MM.1S (cell line): Measurements from ENCODE around the gene MYH11.
"Not testable (repeated sequence)": the region's sequence is repeated elsewhere in the genome, so short reads cannot be mapped to it uniquely, and the experiment has no call there.

Source experiments
- DNase-seq: peaks from one replicate; pipeline ENCODE4 v3.0.0-alpha.2; 2015
- H2AFZ ChIP-seq: fragments of 300-600 bp; sonication (generic); 2 replicates; pipeline ENCODE4 v1.6.0; 2016; ENCODE audit warnings: antibody characterized with exemption, low read length
- H3F3A ChIP-seq: fragments of 300-600 bp; sonication (generic); 2 replicates; pipeline ENCODE4 v1.6.1; 2016; ENCODE audit warnings: mild to moderate bottlenecking, antibody characterized with exemption, low read length, moderate library complexity, mixed read lengths; ENCODE audit not compliant: insufficient read depth
- H3K27ac ChIP-seq: fragments of 300-600 bp; sonication (generic); 2 replicates; pipeline ENCODE4 v1.5.1; 2016; ENCODE audit warnings: mild to moderate bottlenecking, low read length
- H3K27me3 ChIP-seq: fragments of 300-600 bp; sonication (generic); replicated peaks from 2 replicates; pipeline ENCODE4 v1.6.0; 2016; ENCODE audit warnings: low read length; ENCODE audit not compliant: insufficient read depth
- H3K36me3 ChIP-seq: fragments of 300-600 bp; sonication (generic); replicated peaks from 2 replicates; pipeline ENCODE4 v1.6.1; 2016; ENCODE audit warnings: mild to moderate bottlenecking, low read length, mixed read lengths; ENCODE audit not compliant: insufficient read depth
- H3K4me1 ChIP-seq: fragments of 300-600 bp; sonication (generic); 2 replicates; pipeline ENCODE4 v1.6.1; 2016; ENCODE audit warnings: low read length, mixed read lengths
- H3K4me2 ChIP-seq: fragments of 300-600 bp; sonication (generic); 2 replicates; pipeline ENCODE4 v1.6.0; 2016; ENCODE audit warnings: low read depth, low read length
- H3K4me3 ChIP-seq: fragments of 300-600 bp; sonication (generic); 2 replicates; pipeline ENCODE4 v1.5.1; 2016; ENCODE audit warnings: low read length, mixed read lengths
- H3K79me2 ChIP-seq: fragments of 300-600 bp; sonication (generic); 2 replicates; pipeline ENCODE4 v1.6.1; 2016; ENCODE audit warnings: mixed run types, low read length, mixed read lengths
- H3K9ac ChIP-seq: fragments of 300-600 bp; sonication (generic); 2 replicates; pipeline ENCODE4 v1.6.1; 2016; ENCODE audit warnings: low read length, mixed read lengths
- H3K9me2 ChIP-seq: fragments of 300-600 bp; sonication (generic); replicated peaks from 2 replicates; pipeline ENCODE4 v1.6.1; 2016; ENCODE audit warnings: mild to moderate bottlenecking, low read length, mixed read lengths; ENCODE audit not compliant: insufficient read depth
- H3K9me3 ChIP-seq: fragments of 300-600 bp; sonication (generic); replicated peaks from 2 replicates; pipeline ENCODE4 v1.6.1; 2016; ENCODE audit warnings: mild to moderate bottlenecking, low read length, mixed read lengths; ENCODE audit not compliant: insufficient read depth
- H4K20me1 ChIP-seq: fragments of 300-600 bp; sonication (generic); 2 replicates; pipeline ENCODE4 v1.6.1; 2016; ENCODE audit warnings: mild to moderate bottlenecking, low read length, moderate library complexity, mixed read lengths; ENCODE audit not compliant: insufficient read depth
- CTCF ChIP-seq: fragments of 300-600 bp; sonication (generic); IDR thresholded peaks from 2 replicates; pipeline ENCODE4 v1.5.1; 2016; ENCODE audit warnings: antibody characterized with exemption, low read length, mixed read lengths
- EZH2 ChIP-seq: fragments of 300-600 bp; sonication (generic); optimal IDR thresholded peaks from 2 replicates; pipeline ENCODE3; 2017; ENCODE audit warnings: low read depth, mild to moderate bottlenecking, antibody characterized with exemption, low read length, mixed read lengths
- EZH2phosphoT487 ChIP-seq: fragments of 300-600 bp; sonication (generic); IDR thresholded peaks from 2 replicates; pipeline ENCODE4 v1.6.1; 2018; ENCODE audit warnings: antibody characterized with exemption, low read length

Gene MYH11

DNA sequence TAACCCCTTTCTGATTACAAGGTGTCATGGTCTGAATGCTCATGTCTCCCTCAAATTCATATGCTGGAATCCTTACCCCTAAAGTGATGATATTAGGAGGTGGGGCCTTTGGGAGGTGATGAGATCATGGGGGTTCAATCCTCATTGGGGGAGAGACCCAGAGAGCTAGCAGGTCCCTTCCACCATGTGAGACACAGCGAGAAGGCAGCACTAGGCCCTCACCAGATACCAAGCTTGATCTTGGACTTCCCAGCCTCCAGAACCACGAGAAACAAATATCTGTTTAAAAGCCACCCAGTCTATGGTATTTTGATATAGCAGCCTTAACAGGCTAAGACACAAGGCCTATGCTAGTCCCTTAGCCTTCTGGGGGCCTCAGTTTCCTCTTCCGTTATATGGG is 45.9 kb downstream of the MYH11 start:
- no peak for DNase-seq
- H2AFZ ChIP-seq: no peak overlapping the region
- H3K36me3 ChIP-seq: no peaks in the 10 kb centered on the region
- no peaks in the 10 kb centered on the region for H3K4me1 ChIP-seq
- no peak overlapping the region for H3K27ac ChIP-seq
- H4K20me1 ChIP-seq: no peaks in the 10 kb centered on the region
- H3K79me2 ChIP-seq: no peaks in the 10 kb centered on the region
- H3F3A ChIP-seq: no peaks in the 10 kb centered on the region; the same call in 1 of the 2 replicates
- no peaks in the 10 kb centered on the region; the same call in 1 of the 2 replicates for H3K27me3 ChIP-seq
- no peak overlapping the region for H3K4me3 ChIP-seq
- H3K9me2 ChIP-seq: no peaks in the 10 kb centered on the region
- no peak overlapping the region for H3K4me2 ChIP-seq
- H3K9me3 ChIP-seq: no peaks in the 10 kb centered on the region
- no peak overlapping the region for H3K9ac ChIP-seq
- no peak for TF ChIP-seq EZH2phosphoT487
- no peak for TF ChIP-seq CTCF
- no peak for TF ChIP-seq EZH2

GRCh38 chr16:15810411-15810810 is 46.4 kb downstream of the MYH11 start:
- Histone ChIP-seq H3K79me2 (no peaks in the 10 kb centered on the region), H3K27me3 (no peaks in the 10 kb centered on the region; the same call in 1 of the 2 replicates)

GRCh38 chr16:15809297-15809696 is 47.5 kb downstream of the MYH11 start:
- H3K9me3 ChIP-seq, DNase-seq: not testable (repeated sequence)

More at GRCh38 chr16:15810411-15810810, 46.4 kb downstream of the MYH11 start:
- Histone ChIP-seq H3K27ac (no peak overlapping the region), H2AFZ (no peak overlapping the region), H3K4me1 (no peaks in the 10 kb centered on the region), H3F3A (no peaks in the 10 kb centered on the region; the same call in 1 of the 2 replicates), H3K4me2 (no peak overlapping the region), H4K20me1 (no peaks in the 10 kb centered on the region), H3K9me2 (no peaks in the 10 kb centered on the region), H3K9ac (no peak overlapping the region), H3K9me3 (no peaks in the 10 kb centered on the region), H3K4me3 (no peak overlapping the region), H3K36me3 (no peaks in the 10 kb centered on the region)
- TF ChIP-seq EZH2: no peak
- no peak for TF ChIP-seq EZH2phosphoT487
- TF ChIP-seq CTCF: no peak
- DNase-seq: no peak

GRCh38 chr16:15808071-15808470 is 48.8 kb downstream of the MYH11 start:
- Histone ChIP-seq H3K27ac (no peak overlapping the region), H3K9me2 (no peaks in the 10 kb centered on the region), H3K4me2 (no peak overlapping the region), H3K4me3 (no peak overlapping the region), H3K79me2 (no peaks in the 10 kb centered on the region), H3K27me3 (no peaks in the 10 kb centered on the region), H3K4me1 (no peaks in the 10 kb centered on the region), H4K20me1 (no peaks in the 10 kb centered on the region), H2AFZ (no peak overlapping the region), H3K9ac (no peak overlapping the region), H3K9me3 (no peaks in the 10 kb centered on the region), H3K36me3 (no peaks in the 10 kb centered on the region), H3F3A (no peaks in the 10 kb centered on the region)
- no peak for DNase-seq
- TF ChIP-seq CTCF: no peak
- TF ChIP-seq EZH2phosphoT487: no peak
- TF ChIP-seq EZH2: no peak

More at GRCh38 chr16:15809297-15809696, 47.5 kb downstream of the MYH11 start:
- not testable (repeated sequence) for H3K4me1 ChIP-seq, H3K9ac ChIP-seq, H3K27me3 ChIP-seq, H4K20me1 ChIP-seq, H3K4me3 ChIP-seq, H3F3A ChIP-seq, H3K4me2 ChIP-seq, H3K27ac ChIP-seq, H3K79me2 ChIP-seq, H3K36me3 ChIP-seq, H2AFZ ChIP-seq, H3K9me2 ChIP-seq
